CD4-positive, alpha-beta T cell (primary cell): Measurements from ENCODE around the gene FUT4. TPM values are rescaled to one million over a fixed set of nuclear protein-coding genes. Genes with fewer than 3 reads are reported as not detected.

Source experiments
- ATAC-seq: fragments of 200-7000 bp; cut with Tn5 transposase; one replicate; pipeline ENCODE4 v1.10.0; 2022; ENCODE audit warnings: mild to moderate bottlenecking; ENCODE audit not compliant: poor library complexity
- CTCF ChIA-PET: fragments of 350-600 bp; sonication (Branson Sonifier 250); formaldehyde crosslinking; loops from one replicate; lab custom pipeline; 2021; ENCODE audit warnings: antibody characterized with exemption, inconsistent platforms; lab: Charles Lee
- POLR2A ChIA-PET: fragments of 350-600 bp; sonication (Branson Sonifier 250); formaldehyde crosslinking; loops from one replicate; lab custom pipeline; 2021; ENCODE audit warnings: antibody characterized with exemption, inconsistent platforms; lab: Charles Lee
- DNase-seq, 14 experiments: peaks; one replicate each; pipeline ENCODE4 v3.0.0-alpha.2; 2013 to 2020; ENCODE audit warnings: mixed read lengths in 2 of 14
- H3K27ac ChIP-seq, 2 donors: one replicate each; pipeline versions ENCODE4 v1.5.1 to v1.7.0; 2013; ENCODE audit warnings: low read length in 2 of 2, low read depth in 1 of 2, mild to moderate bottlenecking in 1 of 2
- H3K27me3 ChIP-seq, 2 experiments: 1 replicate in 1 of 2; 2 replicates in 1 of 2; pipeline versions ENCODE4 v1.6.1 to v1.7.0; 2013; ENCODE audit warnings: low read length in 2 of 2, control low read depth in 1 of 2, mild to moderate bottlenecking in 1 of 2, moderate library complexity in 1 of 2; ENCODE audit not compliant: insufficient read depth in 2 of 2, control insufficient read depth in 1 of 2
- H3K36me3 ChIP-seq: one replicate; pipeline ENCODE4 v1.6.1; 2013; ENCODE audit warnings: low read length, control low read depth; ENCODE audit not compliant: insufficient read depth
- H3K4me1 ChIP-seq: one replicate; pipeline ENCODE4 v1.6.1; 2013; ENCODE audit warnings: low read length, control low read depth; ENCODE audit not compliant: insufficient read depth
- H3K4me3 ChIP-seq: one replicate; pipeline ENCODE4 v1.5.1; 2013; ENCODE audit warnings: mild to moderate bottlenecking, low read length, moderate library complexity
- H3K9me3 ChIP-seq, 2 experiments: 1 replicate in 1 of 2; 2 replicates in 1 of 2; pipeline versions ENCODE4 v1.6.1 to v1.7.0; 2013; ENCODE audit warnings: low read length in 2 of 2, mild to moderate bottlenecking in 2 of 2, control low read depth in 1 of 2, moderate library complexity in 1 of 2; ENCODE audit not compliant: control insufficient read depth in 1 of 2, insufficient read depth in 1 of 2
- H3K27ac Mint-ChIP-seq: one replicate; pipeline ENCODE4 v1.8.0; 2020; ENCODE audit warnings: mixed read lengths
- H3K27me3 Mint-ChIP-seq: one replicate; pipeline ENCODE4 v1.8.0; 2021; ENCODE audit warnings: mixed read lengths
- H3K36me3 Mint-ChIP-seq: one replicate; pipeline ENCODE4 v1.8.0; 2021; ENCODE audit warnings: low read depth, mixed read lengths
- H3K4me1 Mint-ChIP-seq: one replicate; pipeline ENCODE4 v1.8.0; 2021; ENCODE audit warnings: low read depth, mixed read lengths
- H3K4me3 Mint-ChIP-seq: one replicate; pipeline ENCODE4 v1.8.0; 2020; ENCODE audit warnings: mild to moderate bottlenecking, mixed read lengths
- H3K9me3 Mint-ChIP-seq: one replicate; pipeline ENCODE4 v1.8.0; 2020; ENCODE audit warnings: mixed read lengths
- intact Hi-C, 2 experiments: fragments of 100-400 bp; cut with DNase I in 1 of 2; cut with micrococcal nuclease in 1 of 2; formaldehyde crosslinking; loops; one replicate each; pipeline versions ENCODE4 v1.15.1 to v1.9.0; 2023 to 2025; cut with DNase I, micrococcal nuclease
- total RNA-seq, 174 experiments: library from RNA in 2 of 174; stranded (reverse) in 2 of 174; gene quantifications; one replicate each; pipeline ENCODE4 v1.2.3 and lab custom pipeline; 2021 to 2026
- TF ChIP-seq, protein P1 (sequence below): fragments of 200-600 bp; IDR thresholded peaks from one replicate; pipeline ENCODE4 v1.8.0; 2022; ENCODE audit warnings: antibody characterized with exemption, mild to moderate bottlenecking

The FUT4 gene
- total RNA-seq, 2 experiments from 2014 or later: 4.3 to 5.1 TPM

DNA sequence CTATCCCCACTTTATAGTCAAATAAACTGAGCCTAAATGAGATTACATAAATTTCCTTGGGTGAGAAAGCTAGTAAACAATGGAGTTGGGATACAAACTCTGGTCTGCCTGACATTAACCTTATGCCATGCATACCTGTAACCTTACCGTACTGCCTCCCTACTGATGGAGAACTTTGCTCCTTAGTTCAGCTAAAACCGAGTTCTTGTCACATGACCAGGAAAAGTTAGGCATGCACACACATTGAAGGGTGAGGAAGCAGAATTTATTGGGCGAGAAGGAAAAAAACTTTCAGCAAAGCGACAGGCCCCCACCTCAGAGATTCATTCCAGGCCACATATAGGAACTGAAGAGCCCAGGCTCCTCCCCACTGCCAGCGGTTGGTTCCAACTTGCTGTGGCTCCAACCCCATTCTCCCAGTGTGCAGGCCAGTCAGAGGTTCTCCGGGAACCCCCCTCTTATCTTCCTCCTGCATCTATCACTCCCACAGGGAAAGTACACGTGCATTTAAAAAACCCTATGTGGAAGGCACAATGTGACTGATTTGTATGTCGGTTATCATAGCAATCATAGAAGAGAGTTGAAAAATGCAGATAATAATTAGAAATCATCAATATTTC, 20.2 kb downstream of the FUT4 start:
- Mint-ChIP-seq H3K4me3 (no peak overlapping the region), H3K27me3 (no peaks in the 10 kb centered on the region), H3K4me1 (no peaks in the 10 kb centered on the region), H3K9me3 (no peaks in the 10 kb centered on the region), H3K36me3 (no peaks in the 10 kb centered on the region), H3K27ac (no peak overlapping the region)
- no peaks in the 10 kb centered on the region for H3K27me3 ChIP-seq
- ChIA-PET POLR2A (no interaction called here), CTCF (no interaction called here)
- H3K9me3 ChIP-seq: no peaks in the 10 kb centered on the region
- H3K4me1 ChIP-seq: no peaks in the 10 kb centered on the region
- no peak overlapping the region for H3K27ac ChIP-seq
- DNase-seq (no peak), ATAC-seq (no peak)
- intact Hi-C loops: no loop called here
- H3K4me3 ChIP-seq: no peak overlapping the region
- TF ChIP-seq, protein P1, sequence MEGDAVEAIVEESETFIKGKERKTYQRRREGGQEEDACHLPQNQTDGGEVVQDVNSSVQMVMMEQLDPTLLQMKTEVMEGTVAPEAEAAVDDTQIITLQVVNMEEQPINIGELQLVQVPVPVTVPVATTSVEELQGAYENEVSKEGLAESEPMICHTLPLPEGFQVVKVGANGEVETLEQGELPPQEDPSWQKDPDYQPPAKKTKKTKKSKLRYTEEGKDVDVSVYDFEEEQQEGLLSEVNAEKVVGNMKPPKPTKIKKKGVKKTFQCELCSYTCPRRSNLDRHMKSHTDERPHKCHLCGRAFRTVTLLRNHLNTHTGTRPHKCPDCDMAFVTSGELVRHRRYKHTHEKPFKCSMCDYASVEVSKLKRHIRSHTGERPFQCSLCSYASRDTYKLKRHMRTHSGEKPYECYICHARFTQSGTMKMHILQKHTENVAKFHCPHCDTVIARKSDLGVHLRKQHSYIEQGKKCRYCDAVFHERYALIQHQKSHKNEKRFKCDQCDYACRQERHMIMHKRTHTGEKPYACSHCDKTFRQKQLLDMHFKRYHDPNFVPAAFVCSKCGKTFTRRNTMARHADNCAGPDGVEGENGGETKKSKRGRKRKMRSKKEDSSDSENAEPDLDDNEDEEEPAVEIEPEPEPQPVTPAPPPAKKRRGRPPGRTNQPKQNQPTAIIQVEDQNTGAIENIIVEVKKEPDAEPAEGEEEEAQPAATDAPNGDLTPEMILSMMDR: no peak
- no peaks in the 10 kb centered on the region for H3K36me3 ChIP-seq

DNA sequence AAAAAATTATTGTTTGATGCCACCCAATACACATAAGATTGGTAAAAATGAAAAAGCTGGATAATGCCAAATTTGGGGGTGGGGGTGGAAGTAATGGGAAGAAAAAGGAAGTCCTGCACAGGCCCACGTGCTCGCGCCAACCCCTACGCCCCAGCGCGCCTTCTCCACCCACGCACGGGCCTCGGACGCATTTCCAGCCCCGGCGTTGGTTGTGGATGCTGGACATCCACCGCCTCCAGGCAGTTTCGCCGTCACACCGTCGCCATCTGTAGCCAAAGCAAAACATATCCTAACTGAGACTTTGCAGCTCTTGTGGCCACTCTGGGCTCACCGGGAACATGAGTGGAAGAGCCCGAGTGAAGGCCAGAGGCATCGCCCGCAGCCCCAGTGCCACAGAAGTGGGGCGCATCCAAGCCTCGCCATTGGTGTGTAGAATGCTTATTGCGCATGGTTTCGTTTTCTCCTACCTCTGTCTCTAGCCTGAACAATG, 23.5 kb downstream of the FUT4 start, which contains the start of gene PIWIL4:
TSS of gene PIWIL4 (plus strand) at position 188 of the 490 bp plus-strand sequence. CDS start at position 339, 151 bp downstream.
- Histone ChIP-seq H3K36me3 (no peaks in the 10 kb centered on the region), H3K27me3 (no peaks in the 10 kb centered on the region), H3K4me3 (no peak within 1 kb of the TSS), H3K27ac (no peak within 1 kb of the TSS), H3K9me3 (peaks cover 0 to 4% of the 10 kb centered on the region in 2 experiments), H3K4me1 (no peaks in the 10 kb centered on the region)
- ChIA-PET POLR2A (no interaction called here), CTCF (no interaction called here)
- intact Hi-C loops: no loop called here
- DNase-seq (no peak), ATAC-seq (no peak)
- Mint-ChIP-seq H3K27ac (no peak within 1 kb of the TSS), H3K27me3 (no peaks in the 10 kb centered on the region), H3K9me3 (no peaks in the 10 kb centered on the region), H3K4me3 (no peak within 1 kb of the TSS), H3K36me3 (no peaks in the 10 kb centered on the region), H3K4me1 (no peaks in the 10 kb centered on the region)
- TF ChIP-seq, protein P1: no peak

DNA sequence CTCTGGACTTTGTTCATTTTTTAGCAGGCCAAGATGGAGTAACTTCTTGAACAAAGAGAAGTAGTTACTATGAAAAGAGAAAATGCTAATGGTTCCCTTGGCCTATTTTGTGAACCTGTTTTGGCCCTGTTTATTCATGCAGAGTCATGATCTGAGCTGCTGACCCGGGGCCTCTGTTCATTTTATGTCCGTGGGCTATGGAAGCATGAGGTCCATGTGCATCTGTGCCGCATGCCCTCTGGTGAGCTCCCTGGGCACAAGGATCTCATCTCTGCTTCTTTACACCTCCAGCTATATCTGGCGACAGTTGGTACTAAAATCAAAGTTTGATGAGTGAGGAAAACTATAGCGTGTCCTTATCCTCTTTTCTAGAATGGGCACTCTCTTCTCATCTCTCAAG, 24.5 kb downstream of the FUT4 start:
- TF ChIP-seq, protein P1: no peak
- H3K27me3 ChIP-seq: no peaks in the 10 kb centered on the region
- no peaks in the 10 kb centered on the region for H3K36me3 ChIP-seq
- no peaks in the 10 kb centered on the region for H3K9me3 Mint-ChIP-seq
- H3K4me3 ChIP-seq: no peak overlapping the region
- H3K9me3 ChIP-seq: peaks cover 0 to 4% of the 10 kb centered on the region in 2 experiments
- H3K4me3 Mint-ChIP-seq: no peak overlapping the region
- no peak overlapping the region for H3K27ac Mint-ChIP-seq
- H3K27me3 Mint-ChIP-seq: no peaks in the 10 kb centered on the region
- ChIA-PET POLR2A (no interaction called here), CTCF (no interaction called here)
- intact Hi-C loops: no loop called here
- no peak for DNase-seq
- H3K36me3 Mint-ChIP-seq: no peaks in the 10 kb centered on the region
- ATAC-seq: no peak
- H3K4me1 Mint-ChIP-seq: no peaks in the 10 kb centered on the region
- H3K4me1 ChIP-seq: no peaks in the 10 kb centered on the region
- H3K27ac ChIP-seq: no peak overlapping the region
